Prostate gland (tissue), 2 donors: ENCODE data around the gene CETP. TPM values are rescaled to one million over a fixed set of nuclear protein-coding genes. Genes with fewer than 3 reads are reported as not detected.

Experiments
- DNase-seq: peaks from one replicate; pipeline ENCODE4 v3.0.0-alpha.2; 2019; ENCODE audit warnings: low spot score
- H3K27ac ChIP-seq, 2 donors: fragments of 200-600 bp; sonication (generic); 2 replicates each; pipeline ENCODE4 v1.5.1; 2017 to 2019
- H3K27me3 ChIP-seq: fragments of 200-600 bp; sonication (generic); replicated peaks from 2 replicates; pipeline ENCODE4 v1.5.1; 2019; ENCODE audit not compliant: insufficient read depth
- H3K36me3 ChIP-seq, 2 donors: fragments of 200-600 bp; sonication (generic); 1 replicate in 1 of 2; 2 replicates in 1 of 2; pipeline versions ENCODE4 v1.5.1 to v1.8.1; 2017 to 2019
- H3K4me1 ChIP-seq: fragments of 200-600 bp; sonication (generic); replicated peaks from 2 replicates; pipeline ENCODE4 v1.5.1; 2019
- H3K4me3 ChIP-seq, 2 donors: fragments of 200-600 bp; sonication (generic); 2 replicates each; pipeline ENCODE4 v1.5.1; 2017 to 2019
- H3K9me3 ChIP-seq: fragments of 200-600 bp; sonication (generic); 2 replicates; pipeline ENCODE4 v1.5.1; 2017
- CTCF ChIP-seq, 4 experiments: fragments of 200-600 bp in 2 of 4; fragments of 450-650 bp in 2 of 4; sonication (generic) in 2 of 4; IDR thresholded peaks; 1 replicate in 3 of 4; 2 replicates in 1 of 4; pipeline ENCODE4 v1.5.1; 2016 to 2019; ENCODE audit warnings: antibody characterized with exemption in 4 of 4, mild to moderate bottlenecking in 2 of 4, moderate library complexity in 2 of 4
- POLR2A ChIP-seq: fragments of 450-650 bp; IDR thresholded peaks from one replicate; pipeline ENCODE4 v1.6.1; 2016; ENCODE audit warnings: antibody characterized with exemption, mild to moderate bottlenecking
- POLR2AphosphoS5 ChIP-seq: sonication (generic); formaldehyde crosslinking; IDR thresholded peaks from one replicate; pipeline ENCODE4 v1.6.1; 2017; ENCODE audit warnings: antibody characterized with exemption
- WGBS: methylation state at CpG from one replicate; pipeline ENCODE4 v1.1.5; 2018; 5-methylcytosine and 5-hydroxymethylcytosine counted together
- intact Hi-C: fragments of 100-400 bp; cut with DNase I; formaldehyde crosslinking; loops from one replicate; pipeline ENCODE4 v1.14.2; 2022
- total RNA-seq, 2 donors: library from RNA; depleted of rRNA; stranded (reverse); fragments of >200 nt; gene quantifications; one replicate each; pipeline ENCODE4 v1.1.0, GENCODE V29; 2016

The CETP gene
- total RNA-seq, 2 donors from 2014 or later: 0.40 TPM; not detected in 1

- intact Hi-C loops: no loop called here
- H3K4me1 ChIP-seq: no peaks in the 10 kb centered on the region
- H3K4me3 ChIP-seq: no peak overlapping the region
- TF ChIP-seq CTCF (IDR thresholded peaks at IDR 0.05) (no peak), POLR2AphosphoS5 (no peak), POLR2A (no peak)
- no peak for DNase-seq
- H3K36me3 ChIP-seq: no peaks in the 10 kb centered on the region
- H3K27ac ChIP-seq: no peak overlapping the region
- 75% methylated on average over 19 of the region's 19 CpGs for WGBS
- H3K27me3 ChIP-seq: no peaks in the 10 kb centered on the region
- no peaks in the 10 kb centered on the region for H3K9me3 ChIP-seq
Observed at GRCh38 chr16:57024894-57025680, 63.3 kb downstream of the CETP start.

- no peaks in the 10 kb centered on the region for H3K27me3 ChIP-seq
- H3K4me3 ChIP-seq: no peak overlapping the region
- WGBS: 90% methylated on average over 17 of the region's 21 CpGs
- no peaks in the 10 kb centered on the region for H3K36me3 ChIP-seq
- H3K9me3 ChIP-seq: no peaks in the 10 kb centered on the region
- H3K27ac ChIP-seq: no peak overlapping the region
- TF ChIP-seq POLR2A (no peak), POLR2AphosphoS5 (no peak), CTCF (IDR thresholded peaks at IDR 0.05) (no peak)
- DNase-seq: no peak
- intact Hi-C loops: no loop called here
- H3K4me1 ChIP-seq: no peaks in the 10 kb centered on the region
Observed at GRCh38 chr16:57025941-57026777, 64.4 kb downstream of the CETP start.

GRCh38 chr16:57026778-57027062, 65.0 kb downstream of the CETP start:
- Histone ChIP-seq H3K4me3 (no peak overlapping the region), H3K27ac (no peak overlapping the region), H3K4me1 (no peaks in the 10 kb centered on the region), H3K36me3 (no peaks in the 10 kb centered on the region), H3K9me3 (no peaks in the 10 kb centered on the region), H3K27me3 (no peaks in the 10 kb centered on the region)
- 92% methylated on average over 3 of the region's 3 CpGs for whole genome bisulfite sequencing
- intact Hi-C loops: no loop called here
- DNase-seq: no peak
- no peak for TF ChIP-seq CTCF (IDR thresholded peaks at IDR 0.05)
- no peak for TF ChIP-seq POLR2A
- no peak for TF ChIP-seq POLR2AphosphoS5

- 97% methylated on average over 2 of the region's 2 CpGs for WGBS
- no peak for DNase-seq
- Histone ChIP-seq H3K4me1 (no peaks in the 10 kb centered on the region), H3K36me3 (no peaks in the 10 kb centered on the region), H3K4me3 (no peak overlapping the region), H3K9me3 (no peaks in the 10 kb centered on the region), H3K27ac (no peak overlapping the region), H3K27me3 (no peaks in the 10 kb centered on the region)
- TF ChIP-seq POLR2A: no peak
- TF ChIP-seq CTCF (IDR thresholded peaks at IDR 0.05): no peak
- no peak for TF ChIP-seq POLR2AphosphoS5
- intact Hi-C loops: no loop called here
Observed at GRCh38 chr16:57027067-57027466, 65.3 kb downstream of the CETP start.

- intact Hi-C loops: no loop called here
- Histone ChIP-seq H3K36me3 (no peaks in the 10 kb centered on the region), H3K4me3 (no peak overlapping the region), H3K9me3 (no peaks in the 10 kb centered on the region), H3K27me3 (no peaks in the 10 kb centered on the region), H3K4me1 (no peaks in the 10 kb centered on the region), H3K27ac (no peak overlapping the region)
- DNase-seq: no peak
- WGBS: 45% methylated on average over 4 of the region's 4 CpGs
- TF ChIP-seq POLR2AphosphoS5: no peak
- TF ChIP-seq POLR2A: no peak
- no peak for TF ChIP-seq CTCF (IDR thresholded peaks at IDR 0.05)
Observed at GRCh38 chr16:57028086-57028485, 66.3 kb downstream of the CETP start.
